GM21526 (cell line): ENCODE results near the gene ACBD4.

Experiments used
- ATAC-seq: cut with Tn5 transposase; IDR thresholded peaks from one replicate; pipeline ENCODE4 v1.9.1; 2021; ENCODE audit warnings: moderate library complexity; ENCODE audit not compliant: unreplicated experiment, low FRiP score

The ACBD4 gene

DNA sequence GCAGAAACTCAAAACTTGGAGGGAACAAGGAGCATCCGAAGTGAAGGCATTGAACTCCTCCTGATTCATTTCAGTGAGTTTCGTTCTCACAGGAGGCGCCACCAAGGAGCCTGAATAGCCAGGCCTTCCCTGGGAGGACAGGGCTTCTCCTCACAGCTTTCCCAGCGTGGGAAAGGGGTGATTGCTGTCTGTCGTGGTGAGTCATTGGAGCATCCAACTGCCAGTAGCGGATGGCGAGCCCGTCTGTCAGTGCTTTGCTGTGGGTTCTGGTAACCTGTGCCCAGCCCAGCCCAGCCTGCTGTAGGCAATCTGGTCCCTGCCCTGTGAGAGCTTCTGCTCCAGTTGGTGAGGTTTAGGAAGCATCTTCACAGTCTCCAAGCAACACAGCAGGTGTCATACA lies 31.5 kb upstream of the ACBD4 start:
- no peak for ATAC-seq

DNA sequence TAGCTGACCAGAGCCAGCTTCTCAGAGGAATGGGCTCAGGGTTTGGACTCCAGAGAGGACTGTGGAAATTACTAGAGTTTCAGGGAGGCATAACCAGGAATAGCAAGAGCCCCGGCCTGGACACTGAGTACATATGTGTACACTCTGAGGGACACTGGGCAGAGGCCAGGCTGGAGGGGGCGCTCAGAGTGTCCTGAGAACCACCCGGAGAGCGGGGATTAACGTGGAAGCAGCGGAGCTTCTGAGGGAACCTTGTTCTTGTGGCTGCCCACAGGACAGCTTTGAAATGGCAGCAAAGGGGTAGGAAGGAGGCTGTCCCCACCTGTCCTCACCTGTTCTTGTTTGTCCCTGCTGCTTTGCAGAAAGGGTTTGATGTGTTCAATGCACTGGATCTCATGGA lies 31.0 kb upstream of the ACBD4 start:
- ATAC-seq, result no peak

DNA sequence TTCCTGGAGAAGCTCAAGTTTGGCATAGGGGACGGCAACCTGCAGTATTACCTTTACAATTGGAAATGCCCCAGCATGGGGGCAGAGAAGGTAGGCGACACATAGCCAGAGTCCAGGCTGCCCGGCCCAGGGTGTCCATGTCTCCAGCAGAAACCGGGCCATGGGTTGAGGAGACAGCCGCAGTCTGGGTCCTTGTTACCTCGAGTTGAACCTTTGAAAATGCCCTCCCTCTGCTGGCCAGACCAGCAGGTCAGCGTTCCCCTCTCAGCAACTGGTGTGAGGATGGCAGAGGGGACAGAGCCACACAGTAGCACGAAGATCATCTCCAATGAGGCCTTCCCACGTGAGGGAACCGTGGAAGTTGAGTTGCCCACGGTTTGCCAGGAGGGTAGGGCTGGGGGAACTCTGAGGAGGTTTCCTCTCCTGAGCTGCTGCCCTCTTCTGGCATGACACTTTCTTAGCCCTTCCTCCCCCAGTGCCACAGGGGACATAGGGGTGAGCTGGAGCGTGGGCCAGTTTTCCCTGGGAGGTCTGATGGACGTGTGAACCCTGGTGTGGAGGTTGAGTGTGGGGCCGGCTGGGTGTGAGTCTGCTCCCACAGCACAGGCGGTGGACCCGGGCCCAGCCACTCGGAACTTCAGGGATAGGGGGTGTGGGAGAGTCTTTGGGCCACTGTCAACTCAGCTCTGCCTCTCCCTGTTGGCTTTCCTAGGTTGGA lies 30.4 kb upstream of the ACBD4 start:
- no peak for ATAC-seq

DNA sequence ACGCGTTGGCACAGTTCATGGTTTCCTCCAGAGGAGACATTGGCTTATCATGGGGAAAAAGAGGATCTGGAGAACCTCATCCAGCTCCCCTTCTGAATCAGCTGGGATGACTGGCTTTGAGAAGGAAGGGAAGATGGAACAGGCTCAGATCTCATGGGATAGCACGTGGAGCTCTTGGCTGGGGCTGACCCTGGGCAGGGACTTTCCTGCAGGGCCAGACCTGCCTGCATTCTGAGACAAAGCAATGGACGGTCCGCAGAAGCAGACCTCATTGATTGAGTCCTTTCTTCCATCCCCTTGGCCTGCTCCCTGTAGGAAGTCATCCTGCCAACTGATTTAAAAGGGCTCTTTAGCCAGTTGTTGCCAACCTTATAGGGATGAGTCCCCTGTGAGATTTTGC lies 29.4 kb upstream of the ACBD4 start:
- ATAC-seq, result no peak

DNA sequence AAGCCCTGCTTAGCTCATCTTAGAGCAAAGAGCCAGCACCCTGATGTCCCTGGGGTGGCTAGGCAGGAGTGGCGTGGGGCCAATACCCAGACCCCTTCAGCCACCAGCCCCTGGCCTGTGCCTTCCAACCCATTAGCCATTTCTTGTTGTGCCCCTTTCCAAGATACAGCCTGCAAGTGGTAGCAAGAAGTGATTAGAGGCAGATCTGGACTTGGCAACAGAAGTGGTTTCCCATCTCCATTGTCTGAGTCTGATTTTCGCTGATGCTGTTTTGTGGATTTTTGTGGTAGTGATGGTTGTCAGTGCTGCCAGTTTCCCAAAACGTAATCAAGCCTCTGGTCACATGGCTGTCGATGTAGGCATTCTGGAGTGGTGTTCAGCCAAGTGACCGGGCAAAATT lies 28.9 kb upstream of the ACBD4 start:
- no peak for ATAC-seq

DNA sequence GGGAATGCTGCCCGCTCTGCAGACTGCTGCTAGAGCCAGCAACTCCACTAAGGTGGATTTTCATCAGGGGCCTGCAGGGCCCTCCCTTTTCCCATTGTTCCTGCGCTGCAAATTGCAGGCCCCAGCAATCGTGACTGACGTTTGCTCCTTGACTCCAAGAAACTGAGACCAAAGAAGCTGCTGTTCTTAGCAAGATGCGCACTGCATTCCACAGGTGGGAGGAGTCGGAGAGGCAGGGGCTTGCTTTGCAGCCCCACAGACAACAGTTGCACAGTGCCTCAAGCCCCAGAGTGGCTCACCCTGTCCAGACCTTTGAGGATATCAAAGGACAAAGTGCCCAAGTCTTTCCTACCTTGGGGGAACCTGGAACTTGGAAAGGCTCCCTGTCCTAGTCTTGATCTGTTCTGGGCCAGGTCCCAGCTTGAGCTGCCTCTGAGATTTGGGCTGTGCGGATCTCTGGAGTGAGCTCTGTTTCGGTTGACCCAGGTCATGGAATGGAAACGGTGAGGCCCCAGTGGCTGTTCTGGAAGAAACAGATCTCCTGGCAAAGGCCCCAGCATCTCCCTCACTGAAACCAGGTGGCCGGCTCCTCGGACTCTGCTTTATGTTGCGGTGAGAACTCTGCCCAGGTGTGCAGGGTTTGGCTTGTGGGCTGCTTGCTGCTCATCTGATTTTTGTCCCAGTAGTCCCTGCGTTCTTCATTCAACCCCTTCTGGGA lies 28.0 kb upstream of the ACBD4 start:
- ATAC-seq, result no peak

DNA sequence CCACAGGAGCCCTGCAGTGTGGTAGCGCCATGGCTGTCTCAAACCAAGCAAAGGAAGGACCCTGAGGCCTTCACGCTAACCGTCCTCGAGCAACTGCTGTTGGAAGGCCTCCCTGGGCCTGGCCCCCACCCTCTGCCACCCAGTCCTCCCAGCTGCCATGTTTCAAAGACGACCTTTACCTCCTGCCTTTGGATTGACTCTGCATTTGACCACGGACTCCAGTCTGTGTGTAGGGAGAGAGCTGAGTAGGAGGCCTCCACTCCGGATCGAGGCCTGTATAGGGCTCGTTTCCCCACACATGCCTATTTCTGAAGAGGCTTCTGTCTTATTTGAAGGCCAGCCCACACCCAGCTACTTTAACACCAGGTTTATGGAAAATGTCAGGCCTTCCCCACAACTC lies 27.4 kb upstream of the ACBD4 start:
- ATAC-seq, result no peak

DNA sequence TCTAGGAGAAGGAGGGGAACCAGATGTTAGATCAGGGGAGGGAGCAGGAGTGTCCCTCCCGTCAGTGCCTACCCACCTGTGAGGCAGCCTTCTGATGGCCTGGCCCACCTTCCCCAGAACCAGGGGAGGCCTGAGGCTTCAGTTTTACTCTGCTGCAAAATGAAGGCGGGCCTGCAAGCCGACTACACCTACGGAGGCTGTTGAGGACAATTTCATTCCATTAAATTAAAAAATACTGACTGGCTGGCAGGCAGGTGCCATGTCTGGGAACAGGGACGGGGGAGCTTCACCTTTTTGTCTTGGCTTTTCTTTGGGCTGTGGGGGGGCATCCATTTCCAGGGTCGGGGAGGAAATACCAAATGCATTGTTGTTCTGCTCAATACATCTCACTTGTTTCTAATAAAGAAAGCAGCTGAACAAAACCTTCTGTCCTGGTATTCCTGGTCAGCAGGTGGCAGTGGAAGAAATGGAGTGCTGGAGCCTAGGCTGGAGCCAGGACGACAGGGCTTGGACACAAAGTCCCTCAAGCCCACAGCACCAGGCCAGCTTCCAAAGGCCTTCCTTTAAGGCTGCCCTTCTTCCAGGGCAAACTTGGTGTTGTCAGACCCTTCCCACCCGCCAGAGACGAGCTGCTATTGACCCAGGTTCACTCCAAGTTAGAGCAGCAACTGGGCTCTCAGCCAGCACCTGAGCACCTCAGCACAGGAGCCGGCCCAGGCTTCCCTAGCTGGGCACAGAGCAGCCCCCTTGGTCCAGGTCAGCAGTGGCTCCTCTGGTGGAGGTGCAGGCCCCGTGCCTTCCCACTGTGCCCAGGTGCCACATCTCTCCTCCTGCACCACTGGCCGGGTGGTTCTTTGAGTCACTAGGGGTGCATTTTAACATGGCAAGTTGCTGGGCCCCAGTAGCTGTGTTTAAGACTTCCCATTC lies 26.6 kb upstream of the ACBD4 start:
- ATAC-seq, result no peak

DNA sequence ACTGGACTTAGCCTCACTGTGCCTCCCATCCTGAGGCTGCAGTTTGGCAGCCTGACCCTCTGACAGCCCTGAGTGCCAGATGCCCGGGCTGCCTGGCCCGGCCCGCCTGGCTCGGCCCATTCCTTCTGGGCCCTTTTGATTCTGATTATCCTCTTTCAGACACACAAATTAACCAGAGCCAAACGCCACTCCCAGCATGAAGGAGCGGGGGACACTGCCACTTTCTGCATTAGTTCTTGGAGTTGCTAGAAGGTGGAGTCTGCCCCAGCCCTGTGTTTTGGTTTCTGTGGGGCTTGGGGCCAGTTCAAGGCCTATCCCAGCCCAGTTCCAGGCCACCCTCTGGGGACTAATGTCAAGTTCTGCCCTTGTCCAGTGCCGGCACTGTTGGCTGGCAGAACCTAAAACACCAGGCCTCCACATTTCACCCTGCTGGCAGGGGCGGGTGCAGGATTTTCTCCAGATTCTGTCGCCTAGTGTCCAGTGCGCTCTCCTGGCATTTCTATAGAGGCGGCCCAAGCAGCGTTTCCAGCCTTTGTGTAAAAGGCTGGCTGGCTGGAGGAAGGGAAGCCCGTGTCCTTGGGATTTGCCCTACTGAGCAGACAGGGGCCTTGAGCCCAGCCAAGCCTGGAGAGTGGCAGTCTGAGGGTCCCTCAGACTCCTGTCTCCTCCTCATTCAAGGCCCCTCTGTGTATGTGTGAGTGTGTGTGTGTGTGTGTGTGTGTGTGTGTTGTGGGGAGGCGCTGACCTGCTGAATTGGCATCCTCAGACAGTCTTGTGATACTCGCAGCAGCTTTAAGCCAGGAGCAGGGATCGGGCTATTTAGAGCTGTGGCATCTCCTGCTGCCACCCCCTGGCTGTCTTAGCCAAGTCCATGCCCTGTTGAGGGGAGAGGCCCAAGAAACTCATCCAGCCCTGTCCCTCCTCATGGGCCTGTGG lies 24.5 kb upstream of the ACBD4 start:
- no peak for ATAC-seq

DNA sequence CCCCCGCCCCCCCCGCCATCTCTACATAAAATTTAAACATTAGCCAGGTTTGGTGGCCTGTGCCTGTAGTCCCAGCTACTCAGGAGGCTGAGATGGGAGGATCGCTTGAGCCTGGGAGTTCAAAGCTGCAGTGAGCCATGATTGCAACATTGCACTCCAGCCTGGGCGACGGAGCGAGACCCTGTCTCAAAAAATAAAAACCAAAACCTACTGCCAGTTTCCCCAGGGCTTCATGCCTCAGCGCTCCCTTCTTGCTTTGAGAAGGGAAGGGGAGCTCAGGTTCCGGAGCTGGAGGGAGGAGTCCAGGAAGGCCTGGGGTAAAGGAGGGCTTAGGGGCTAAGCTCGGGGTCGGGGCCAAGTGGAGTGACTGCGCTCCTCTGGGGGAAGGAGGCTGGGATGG lies 23.6 kb upstream of the ACBD4 start:
- no peak for ATAC-seq

DNA sequence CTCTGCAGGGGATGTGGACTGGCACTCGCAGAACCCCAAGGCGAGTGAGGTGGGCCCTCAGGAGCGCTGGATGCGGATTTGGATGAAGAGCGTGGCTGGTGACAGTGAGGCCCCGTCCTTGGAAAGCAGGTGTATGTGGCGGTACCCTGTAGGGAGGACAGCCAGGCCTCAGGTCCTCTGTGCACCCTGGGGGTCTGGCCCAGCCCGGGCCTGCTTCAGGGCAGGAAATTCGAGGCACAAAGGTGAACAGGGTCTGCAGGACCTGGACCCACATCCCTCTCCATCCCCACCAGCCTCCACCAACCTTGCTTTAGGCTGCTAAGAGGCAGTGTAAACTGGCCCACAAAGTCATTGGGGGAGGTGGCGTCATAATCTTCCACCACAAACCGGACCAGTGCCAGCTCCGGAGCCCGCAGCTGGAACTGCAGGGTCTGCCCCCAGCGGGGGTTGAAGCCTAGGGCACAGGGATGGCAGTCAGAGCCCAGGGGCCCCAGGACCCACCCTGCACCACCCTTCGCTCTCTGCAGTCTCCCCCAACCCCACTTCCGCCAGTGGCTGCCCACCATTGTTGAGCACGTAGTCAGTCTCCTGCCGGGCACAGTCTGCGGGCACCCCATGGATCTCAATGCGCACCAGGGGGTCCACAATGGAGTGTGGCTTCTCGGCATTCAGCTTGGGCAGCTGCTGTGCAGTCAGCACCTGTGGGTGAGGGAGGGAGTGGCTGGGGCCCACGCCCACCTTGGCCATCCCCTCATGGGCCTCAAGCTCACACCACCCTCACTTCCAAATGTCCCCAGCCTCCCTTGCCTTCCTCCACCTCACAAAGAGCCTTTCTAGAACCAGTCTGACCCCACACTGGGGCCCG lies 22.7 kb upstream of the ACBD4 start:
- ATAC-seq, result no peak

DNA sequence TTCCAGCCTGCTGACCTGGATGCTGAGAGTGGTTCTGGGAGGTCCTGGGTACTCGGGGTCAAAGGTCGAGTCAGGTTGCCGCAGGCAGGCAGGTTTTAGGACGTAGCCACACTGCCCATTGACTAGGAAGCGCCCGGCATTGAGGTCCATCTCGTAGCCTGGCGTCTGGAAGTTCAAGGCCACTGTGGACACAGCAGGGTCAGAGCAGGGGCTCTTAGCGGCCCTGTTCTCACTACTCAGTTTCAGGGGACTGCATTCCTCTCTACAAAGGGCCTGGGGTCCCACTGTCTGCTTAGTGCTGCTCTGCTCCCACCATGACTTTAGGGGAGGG lies 22.1 kb upstream of the ACBD4 start:
- no peak for ATAC-seq

DNA sequence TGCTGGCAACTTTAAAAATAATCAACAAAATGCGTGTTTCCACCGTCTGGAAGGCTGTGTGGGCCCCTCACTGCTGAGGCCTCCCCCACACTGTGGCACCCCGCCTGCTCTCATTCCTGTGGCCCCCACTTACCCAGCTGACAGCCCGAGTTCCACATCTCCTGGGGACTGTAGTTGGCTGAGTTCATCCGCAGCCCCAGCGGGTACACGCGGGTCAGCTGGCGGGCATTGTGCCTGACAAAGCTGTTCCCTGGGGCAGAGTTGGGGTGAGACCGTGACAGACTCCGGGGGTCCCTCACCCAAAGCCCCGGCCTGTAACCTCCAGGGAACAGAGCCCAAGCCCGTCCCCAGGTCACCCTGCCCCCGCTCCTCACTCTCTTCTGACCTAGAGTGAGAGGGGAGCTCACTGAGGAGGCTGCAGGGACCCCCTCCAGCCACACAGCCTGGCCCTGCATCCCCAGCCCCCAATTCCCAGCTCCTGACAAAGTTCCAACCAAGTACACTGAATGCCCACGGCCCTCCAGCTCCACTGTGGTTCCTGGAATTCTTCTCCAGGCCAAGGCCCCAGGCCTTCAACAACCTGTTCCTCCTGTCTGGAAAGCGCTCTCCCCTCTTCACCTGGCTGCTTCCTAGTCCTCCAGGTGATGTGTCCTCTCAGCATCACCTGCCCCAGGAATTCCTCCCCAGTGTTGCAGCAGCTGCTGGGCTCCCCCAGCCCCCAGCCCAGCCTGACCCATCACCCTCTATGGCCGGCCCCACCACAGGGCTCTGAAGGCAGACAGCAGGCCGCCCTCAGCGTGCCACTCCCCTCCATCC lies 21.2 kb upstream of the ACBD4 start:
- ATAC-seq, result no peak

DNA sequence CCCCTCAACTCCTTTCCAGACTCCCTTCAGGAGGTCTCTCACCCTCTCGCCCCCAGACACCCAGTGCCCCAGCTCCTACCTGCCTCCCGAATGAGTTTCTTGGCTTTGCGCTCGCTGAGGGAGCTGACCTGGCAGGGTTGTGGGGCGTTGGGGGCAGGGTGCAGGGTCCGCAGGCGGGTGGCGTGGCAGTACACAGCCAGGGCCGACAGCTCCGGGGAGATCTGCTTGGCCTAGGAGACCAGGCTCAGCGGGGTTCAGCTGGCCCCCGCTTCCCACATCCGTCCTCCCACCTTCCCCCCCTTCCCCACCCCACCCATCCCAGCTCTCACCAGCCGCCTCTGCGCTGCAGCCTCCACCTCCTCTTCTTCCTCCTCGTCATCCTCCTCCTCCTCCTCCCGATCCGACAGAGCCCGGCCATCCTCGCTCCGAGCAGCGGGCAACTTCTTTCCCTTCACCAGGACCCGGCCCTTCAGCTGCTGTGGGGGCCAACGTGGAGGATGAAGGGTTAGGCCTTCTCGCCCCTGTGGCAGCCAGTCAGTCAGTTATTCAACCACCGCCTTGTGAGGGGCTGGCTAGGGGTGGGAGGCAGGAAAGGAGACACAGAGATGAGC lies 20.4 kb upstream of the ACBD4 start:
- no peak for ATAC-seq

DNA sequence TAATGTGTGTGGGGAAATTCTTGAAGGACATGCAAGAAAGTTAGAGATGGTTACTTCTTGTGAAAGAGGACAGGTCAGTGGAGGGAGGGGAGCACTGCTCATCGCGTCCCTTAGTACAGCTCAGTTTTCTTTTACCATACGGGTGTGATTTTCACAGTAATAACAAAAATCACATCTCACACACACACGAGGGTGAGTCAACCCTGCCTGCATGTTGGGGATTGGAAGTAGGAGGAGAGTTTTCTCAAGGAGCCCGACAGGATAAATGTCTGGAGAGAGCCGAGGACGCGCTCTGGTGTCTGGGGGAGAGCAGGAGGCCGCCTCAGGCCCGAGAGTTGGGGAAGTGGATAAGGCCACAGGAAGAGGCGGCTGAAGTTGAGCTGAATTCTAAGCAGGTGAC lies 19.6 kb upstream of the ACBD4 start:
- no peak for ATAC-seq

DNA sequence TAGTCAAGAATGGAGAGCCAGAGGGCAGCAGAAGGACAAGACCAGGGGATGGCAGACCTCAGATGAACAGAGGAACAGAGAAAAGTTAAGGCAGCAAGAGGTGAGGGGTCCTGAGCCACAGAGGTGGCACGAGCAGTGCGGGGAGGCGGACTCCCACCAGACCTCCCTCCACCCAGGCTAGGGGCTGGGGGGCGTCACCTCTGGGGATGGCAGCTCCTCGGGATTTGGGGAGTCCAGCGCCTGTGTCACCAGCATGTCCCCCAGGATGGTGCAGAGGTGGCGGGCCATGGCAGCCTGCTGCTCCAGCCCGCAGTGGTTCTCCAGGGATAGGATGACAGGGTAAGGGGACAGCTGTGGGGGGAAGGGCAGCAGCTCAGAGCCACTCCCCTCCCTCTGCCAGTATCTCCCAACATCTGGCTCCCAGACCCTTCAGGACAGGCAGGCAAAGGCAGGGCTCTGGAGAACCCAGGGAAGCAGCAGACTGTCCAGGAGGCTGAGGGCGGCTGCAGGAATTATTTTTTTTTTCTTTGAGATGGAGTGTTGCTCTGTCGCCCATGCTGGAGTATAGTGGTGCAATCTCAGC lies 19.0 kb upstream of the ACBD4 start:
- no peak for ATAC-seq

DNA sequence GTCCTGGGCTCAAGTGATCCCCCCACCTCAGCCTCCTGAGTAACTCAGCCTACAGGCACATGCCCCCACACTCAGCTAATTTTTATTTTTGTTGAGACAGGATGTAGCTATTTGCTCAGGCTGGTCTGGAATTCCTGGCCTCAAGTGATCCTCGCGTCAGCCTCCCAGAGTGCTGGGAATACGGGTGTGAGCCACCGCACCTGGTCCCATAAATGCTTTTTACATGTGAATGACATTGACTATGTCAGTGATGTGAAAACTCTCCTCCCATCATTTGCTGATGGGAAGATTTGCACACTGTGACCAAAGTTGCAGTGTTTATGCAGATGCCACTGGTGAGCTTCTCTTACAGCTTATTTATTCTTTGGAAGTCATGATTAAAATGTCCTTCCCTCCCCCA lies 18.2 kb upstream of the ACBD4 start:
- ATAC-seq, result no peak
